PFSK-1 (cell line): ENCODE data around the gene SMIM1.

Experiments used
- FOXP2 ChIP-seq: optimal IDR thresholded peaks from 2 replicates; pipeline ENCODE3; 2011; ENCODE audit warnings: borderline replicate concordance, control low read depth, inconsistent platforms; ENCODE audit not compliant: insufficient read depth; ENCODE audit errors: extremely low read length, extremely low read depth
- POLR2AphosphoS5 ChIP-seq: IDR thresholded peaks from 2 replicates; pipeline ENCODE4 v1.6.1; 2012; ENCODE audit warnings: low read depth, mild to moderate bottlenecking, control low read depth, low read length, moderate library complexity
- REST ChIP-seq, 2 experiments: IDR thresholded peaks; 2 replicates each; pipeline versions ENCODE4 v1.6.1 to v1.8.0; 2011 to 2012; ENCODE audit warnings: low read depth in 2 of 2, low read length in 2 of 2, control low read depth in 1 of 2, inconsistent platforms in 1 of 2, mild to moderate bottlenecking in 1 of 2, moderate library complexity in 1 of 2; ENCODE audit not compliant: insufficient read depth in 1 of 2
- SIN3A ChIP-seq: IDR thresholded peaks from 2 replicates; pipeline ENCODE4 v1.6.1; 2012; ENCODE audit warnings: mild to moderate bottlenecking, low read length, moderate library complexity, borderline replicate concordance; ENCODE audit not compliant: insufficient read depth
- TAF1 ChIP-seq: IDR thresholded peaks from 2 replicates; pipeline ENCODE4 v1.6.1; 2012; ENCODE audit warnings: low read length, control low read depth, borderline replicate concordance; ENCODE audit not compliant: insufficient read depth

- TF ChIP-seq POLR2AphosphoS5 (no peak), SIN3A (no peak), REST (IDR thresholded peaks at IDR 0.05; ENCODE audit: insufficient read depth in 1 of 2, low read depth in 2 of 2, low read length in 2 of 2) (no peak), TAF1 (no peak), FOXP2 (no peak)
These were observed 18.7 kb upstream of the SMIM1 start for GRCh38 chr1:3753656-3754454.
